ENCODE results near the gene ARHGAP42. TPM values are rescaled to one million over a fixed set of nuclear protein-coding genes. Genes with fewer than 3 reads are reported as not detected.

The ARHGAP42 gene
- total RNA-seq, 1 experiment from 2014 or later: 39.1 TPM

GRCh38 chr11:100806296-100806695 lies 119.2 kb downstream of the ARHGAP42 start:
- Histone ChIP-seq H4K20me1 (ENCODE audit: control insufficient read depth, insufficient read depth, insufficient read length) (no peaks in the 10 kb centered on the region), H2BK12ac (ENCODE audit: insufficient read length, low read depth, low read length) (no peak overlapping the region), H3K23ac (ENCODE audit: insufficient read length, low read depth, low read length) (no peak overlapping the region), H3K27ac (ENCODE audit: insufficient read length, low read depth, low read length) (no peak overlapping the region), H4K8ac (replicated peaks; ENCODE audit: insufficient read length, low read depth, low read length) (no peak overlapping the region), H3K4me1 (ENCODE audit: insufficient read depth, low read length) (no peaks in the 10 kb centered on the region; the same call in 1 of the 2 replicates), H2BK20ac (ENCODE audit: low read depth, low read length, poor library complexity, severe bottlenecking) (no peak overlapping the region), H3K9ac (ENCODE audit: extremely low read depth, insufficient read length, low read length) (no peak overlapping the region), H2BK5ac (ENCODE audit: insufficient read length, low read length) (no peak overlapping the region), H4K5ac (ENCODE audit: insufficient read length, low read depth, low read length) (no peak overlapping the region), H3K4me2 (ENCODE audit: insufficient read depth, insufficient read length, low read length) (no peak overlapping the region), H3K56ac (ENCODE audit: insufficient read length, low read depth, low read length) (no peak overlapping the region), H3K79me1 (ENCODE audit: insufficient read depth, low read depth, low read length, poor library complexity, severe bottlenecking) (peaks cover 2% of the 10 kb centered on the region), H3T11ph (ENCODE audit: low read length) (no peak overlapping the region), H3K9me3 (ENCODE audit: control insufficient read depth, low read depth, low read length) (no peaks in the 10 kb centered on the region), H2AFZ (ENCODE audit: low read length) (no peak overlapping the region), H4K91ac (ENCODE audit: insufficient read length, low read depth, low read length) (no peak overlapping the region), H3K4ac (ENCODE audit: low read depth, low read length) (no peak overlapping the region), H3K14ac (ENCODE audit: insufficient read depth, low read length) (no peak overlapping the region), H3K27me3 (ENCODE audit: insufficient read depth, low read length) (no peaks in the 10 kb centered on the region), H2BK120ac (ENCODE audit: low read depth, low read length, poor library complexity, severe bottlenecking) (no peak overlapping the region), H3K23me2 (ENCODE audit: insufficient read length, low read depth, low read length, poor library complexity, severe bottlenecking) (no peaks in the 10 kb centered on the region), H2AK5ac (ENCODE audit: insufficient read length, low read length) (no peak overlapping the region), H2BK15ac (ENCODE audit: low read depth, low read length) (no peak overlapping the region), H3K79me2 (ENCODE audit: insufficient read depth, low read length) (no peaks in the 10 kb centered on the region), H3K18ac (ENCODE audit: insufficient read length, low read depth, low read length) (no peak overlapping the region)
- Mint-ChIP-seq H3K36me3 (ENCODE audit: insufficient read depth in 1 of 3, low read depth in 3 of 3) (no peaks in the 10 kb centered on the region; a peak in 1 of 7 replicates), H3K4me1 (peaks cover 18 to 27% of the 10 kb centered on the region in 2 experiments), H3K9me3 (no peaks in the 10 kb centered on the region), H3K27me3 (ENCODE audit: low read depth) (peaks cover 1% of the 10 kb centered on the region; the same call in 1 of the 2 replicates), H3K4me3 (no peak overlapping the region), H3K27ac (no peak overlapping the region)
- no peak for DNase-seq
- WGBS (ENCODE audit: extremely low coverage, insufficient read length, low lambda C conversion rate): no CpG with 5 or more reads among the region's 5 CpGs
- TF ChIP-seq CTCF (conservative IDR thresholded peaks at IDR 0.05): no peak

Measured in H9 (cell line).